Body of pancreas (tissue), 4 donors: ENCODE measurements around the gene ZNF519. TPM values are rescaled to one million over a fixed set of nuclear protein-coding genes. Genes with fewer than 3 reads are reported as not detected.

Experiments
- ATAC-seq: fragments of 150-250 bp; one replicate; pipeline ENCODE4 v1.9.1; 2016
- DNase-seq, 4 donors: peaks; one replicate each; pipeline ENCODE4 v3.0.0-alpha.2; 2019
- H3K27ac ChIP-seq, 4 donors: fragments of 200-600 bp; sonication (generic); 1 replicate in 3 of 4; 2 replicates in 1 of 4; pipeline versions ENCODE4 v1.5.1 to v1.6.1; 2016 to 2019; ENCODE audit warnings: mild to moderate bottlenecking in 1 of 4, mixed read lengths in 1 of 4, moderate library complexity in 1 of 4
- H3K27me3 ChIP-seq, 2 donors: fragments of 200-600 bp; sonication (generic); one replicate each; pipeline ENCODE4 v1.6.0; 2016; ENCODE audit warnings: mild to moderate bottlenecking in 1 of 2
- H3K36me3 ChIP-seq, 2 donors: fragments of 200-600 bp; sonication (generic); replicated peaks in 1 of 2; 2 replicates each; pipeline ENCODE4 v1.5.1; 2016; ENCODE audit warnings: low read depth in 2 of 2; ENCODE audit not compliant: insufficient read depth in 1 of 2
- H3K4me1 ChIP-seq: fragments of 200-600 bp; sonication (generic); one replicate; pipeline ENCODE4 v1.6.0; 2016
- H3K4me3 ChIP-seq, 2 donors: fragments of 200-600 bp; sonication (generic); 1 replicate in 1 of 2; 2 replicates in 1 of 2; pipeline ENCODE4 v1.5.1; 2016 to 2019
- H3K9me3 ChIP-seq, 3 donors: fragments of 200-600 bp; sonication (generic); 1 replicate in 2 of 3; 2 replicates in 1 of 3; pipeline ENCODE4 v1.5.1; 2016
- CTCF ChIP-seq, 7 experiments: fragments of 450-650 bp in 4 of 7; fragments of 200-600 bp in 3 of 7; sonication (generic) in 3 of 7; IDR thresholded peaks; one replicate each; pipeline ENCODE4 v1.5.1; 2016 to 2019; ENCODE audit warnings: antibody characterized with exemption in 7 of 7
- POLR2A ChIP-seq, 3 donors: fragments of 450-650 bp; IDR thresholded peaks; one replicate each; pipeline ENCODE4 v1.6.1; 2016; ENCODE audit warnings: antibody characterized with exemption in 3 of 3, mild to moderate bottlenecking in 2 of 3
- WGBS, 2 donors: methylation state at CpG; one replicate each; pipeline ENCODE4 v1.1.5; 2017; 5-methylcytosine and 5-hydroxymethylcytosine counted together
- intact Hi-C: fragments of 100-400 bp; cut with DNase I; formaldehyde crosslinking; loops from one replicate; pipeline ENCODE4 v1.15.1; 2023
- total RNA-seq, 2 donors: library from RNA; depleted of rRNA; stranded (reverse); fragments of >200 nt; gene quantifications; one replicate each; pipeline ENCODE4 v1.1.0, GENCODE V29; 2016

The ZNF519 gene
- total RNA-seq, 2 donors from 2014 or later, result 3.9 to 14.5 TPM

GRCh38 chr18:14106906-14107305 is 25.3 kb downstream of the ZNF519 start:
- no peak overlapping the region for H3K27ac ChIP-seq
- ATAC-seq (no peak), DNase-seq (no peak)
- H3K4me3 ChIP-seq, result no peak overlapping the region
- TF ChIP-seq CTCF (IDR thresholded peaks at IDR 0.05), result no peak
- no peak for TF ChIP-seq POLR2A (IDR thresholded peaks at IDR 0.05)
- intact Hi-C loops, result no loop called here
- H3K4me1 ChIP-seq, result no peaks in the 10 kb centered on the region
- H3K27me3 ChIP-seq, result no peaks in the 10 kb centered on the region
- H3K36me3 ChIP-seq, result no peaks in the 10 kb centered on the region
- peaks cover 0 to 13% (median 0%) of the 10 kb centered on the region in 3 donors for H3K9me3 ChIP-seq
- 96% methylated on average over 3 of the region's 3 CpGs for WGBS, 2 donors

GRCh38 chr18:14104906-14105748 is 27.1 kb downstream of the ZNF519 start:
- H3K27me3 ChIP-seq, result no peaks in the 10 kb centered on the region
- DNase-seq, result no peak
- WGBS, 2 donors, result 87 to 94% methylated on average over 5 of the region's 5 CpGs
- H3K27ac ChIP-seq, result no peak overlapping the region
- no peak for ATAC-seq
- TF ChIP-seq POLR2A (IDR thresholded peaks at IDR 0.05) (no peak), CTCF (IDR thresholded peaks at IDR 0.05) (no peak)
- intact Hi-C loops, result no loop called here
- no peaks in the 10 kb centered on the region for H3K36me3 ChIP-seq
- H3K4me3 ChIP-seq, result no peak overlapping the region
- H3K4me1 ChIP-seq, result no peaks in the 10 kb centered on the region
- H3K9me3 ChIP-seq, result peaks cover 0 to 13% (median 0%) of the 10 kb centered on the region in 3 donors

GRCh38 chr18:14104201-14104600 is 28.0 kb downstream of the ZNF519 start:
- H3K27me3 ChIP-seq, result no peaks in the 10 kb centered on the region

GRCh38 chr18:14100503-14101286 is 31.5 kb downstream of the ZNF519 start:
- TF ChIP-seq CTCF (IDR thresholded peaks at IDR 0.05) (no peak), POLR2A (IDR thresholded peaks at IDR 0.05) (no peak)
- intact Hi-C loops, result no loop called here
- Histone ChIP-seq H3K27ac (no peak overlapping the region), H3K9me3 (no peaks in the 10 kb centered on the region), H3K4me3 (no peak overlapping the region), H3K27me3 (no peaks in the 10 kb centered on the region), H3K4me1 (no peaks in the 10 kb centered on the region), H3K36me3 (no peaks in the 10 kb centered on the region)
- DNase-seq (no peak), ATAC-seq (no peak)
- 84 to 87% methylated on average over 4 of the region's 4 CpGs for WGBS, 2 donors

More at GRCh38 chr18:14104201-14104600, 28.0 kb downstream of the ZNF519 start:
- peaks cover 0 to 13% (median 0%) of the 10 kb centered on the region in 3 donors for H3K9me3 ChIP-seq
- H3K36me3 ChIP-seq, result no peaks in the 10 kb centered on the region
- WGBS, 2 donors, result 82 to 92% methylated on average over 2 of the region's 2 CpGs
- no peak overlapping the region for H3K27ac ChIP-seq
- no peaks in the 10 kb centered on the region for H3K4me1 ChIP-seq
- DNase-seq, result no peak
- no peak overlapping the region for H3K4me3 ChIP-seq
- ATAC-seq, result no peak
- intact Hi-C loops, result no loop called here
- no peak for TF ChIP-seq CTCF (IDR thresholded peaks at IDR 0.05)
- TF ChIP-seq POLR2A (IDR thresholded peaks at IDR 0.05), result no peak
